GM12801 (cell line): ENCODE measurements around the gene DENND4C.

Experiments used
- TF ChIP-seq, protein P1 (sequence below): IDR thresholded peaks from one replicate; pipeline ENCODE4 v1.5.1; 2011; ENCODE audit warnings: control low read depth; ENCODE audit not compliant: insufficient read length; ENCODE audit errors: extremely low read depth

Gene DENND4C

DNA sequence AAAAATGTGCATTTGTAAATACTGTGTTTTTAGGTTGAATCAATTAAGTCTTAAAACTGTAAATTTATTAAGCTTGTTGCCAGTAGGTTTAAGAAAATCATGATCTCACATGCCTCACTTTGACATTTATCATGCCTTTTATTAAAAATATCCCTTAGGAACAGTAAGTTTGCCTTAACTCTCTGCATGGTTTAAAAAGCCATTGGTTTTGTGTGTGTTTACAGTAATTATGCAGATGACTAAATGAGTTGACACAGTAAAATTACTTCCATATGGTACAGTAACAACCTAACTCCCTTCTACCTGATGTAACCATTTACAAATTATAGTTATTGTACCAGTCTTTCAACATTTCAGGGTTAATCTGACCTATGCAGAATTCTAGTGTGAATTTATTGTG lies 143.0 kb downstream of the DENND4C start:
- TF ChIP-seq, protein P1, sequence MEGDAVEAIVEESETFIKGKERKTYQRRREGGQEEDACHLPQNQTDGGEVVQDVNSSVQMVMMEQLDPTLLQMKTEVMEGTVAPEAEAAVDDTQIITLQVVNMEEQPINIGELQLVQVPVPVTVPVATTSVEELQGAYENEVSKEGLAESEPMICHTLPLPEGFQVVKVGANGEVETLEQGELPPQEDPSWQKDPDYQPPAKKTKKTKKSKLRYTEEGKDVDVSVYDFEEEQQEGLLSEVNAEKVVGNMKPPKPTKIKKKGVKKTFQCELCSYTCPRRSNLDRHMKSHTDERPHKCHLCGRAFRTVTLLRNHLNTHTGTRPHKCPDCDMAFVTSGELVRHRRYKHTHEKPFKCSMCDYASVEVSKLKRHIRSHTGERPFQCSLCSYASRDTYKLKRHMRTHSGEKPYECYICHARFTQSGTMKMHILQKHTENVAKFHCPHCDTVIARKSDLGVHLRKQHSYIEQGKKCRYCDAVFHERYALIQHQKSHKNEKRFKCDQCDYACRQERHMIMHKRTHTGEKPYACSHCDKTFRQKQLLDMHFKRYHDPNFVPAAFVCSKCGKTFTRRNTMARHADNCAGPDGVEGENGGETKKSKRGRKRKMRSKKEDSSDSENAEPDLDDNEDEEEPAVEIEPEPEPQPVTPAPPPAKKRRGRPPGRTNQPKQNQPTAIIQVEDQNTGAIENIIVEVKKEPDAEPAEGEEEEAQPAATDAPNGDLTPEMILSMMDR: no peak

DNA sequence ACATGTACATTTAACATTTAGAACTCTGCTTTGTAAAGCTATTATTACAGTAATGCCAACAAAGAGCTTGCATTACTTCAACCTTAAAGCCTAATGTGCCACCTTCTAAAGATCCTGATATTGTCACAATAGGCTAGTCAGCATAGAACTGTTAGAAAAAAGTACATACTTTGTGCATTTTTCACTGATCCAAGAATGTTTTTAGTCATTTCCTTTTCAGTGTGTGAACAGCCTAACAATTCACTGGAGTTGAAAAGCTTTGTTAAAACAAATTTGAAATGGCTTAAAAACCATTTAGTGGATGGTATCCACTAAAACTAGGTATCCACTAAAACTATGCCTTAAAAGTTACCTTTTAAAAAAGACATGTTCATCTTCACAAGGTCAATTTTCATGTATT lies 145.0 kb downstream of the DENND4C start:
- TF ChIP-seq, protein P1: no peak

- TF ChIP-seq, protein P1: no peak
Observed at GRCh38 chr9:19376931-19377330, 146.4 kb downstream of the DENND4C start.

GRCh38 chr9:19378164-19378563 lies 147.7 kb downstream of the DENND4C start:
- TF ChIP-seq, protein P1: no peak

DNA sequence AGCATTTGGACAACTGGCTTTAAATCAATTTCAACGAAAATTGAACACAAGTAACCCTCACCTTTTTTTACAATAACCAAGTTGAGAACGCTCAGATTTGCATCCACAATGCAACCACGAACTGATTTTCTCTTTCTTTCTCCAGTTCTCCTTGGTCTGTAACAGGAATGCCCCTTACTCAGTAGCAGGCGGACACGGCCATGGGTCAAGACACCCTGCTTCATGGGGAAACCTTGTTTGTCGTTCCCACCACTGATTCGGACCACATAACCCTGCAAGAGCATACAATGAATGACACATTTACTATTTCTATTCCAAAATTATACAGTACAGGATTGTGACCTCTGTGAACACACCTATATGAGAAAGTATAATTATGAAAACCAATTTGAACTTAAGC lies 148.2 kb downstream of the DENND4C start:
- TF ChIP-seq, protein P1: no peak

DNA sequence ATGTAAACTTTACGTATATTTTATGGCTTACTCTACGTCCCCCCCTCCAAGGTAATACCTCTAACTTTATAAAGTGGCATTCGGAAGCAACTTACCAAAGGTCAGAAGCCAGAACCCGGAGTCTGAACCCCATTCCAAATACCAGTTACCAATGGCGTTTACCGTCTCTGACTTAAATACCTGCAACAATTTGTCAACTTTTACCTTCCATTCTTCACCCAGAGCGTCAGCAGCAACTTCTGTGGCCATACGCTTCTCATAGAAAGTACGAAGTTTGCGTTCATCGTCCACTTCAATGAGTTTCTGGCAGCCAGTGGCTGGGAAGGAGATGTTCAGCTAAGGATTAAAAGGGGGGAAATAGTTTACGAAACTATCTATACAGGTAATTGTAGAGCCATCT lies 148.8 kb downstream of the DENND4C start:
- TF ChIP-seq, protein P1: no peak

GRCh38 chr9:19379697-19380046 lies 149.2 kb downstream of the DENND4C start:
- TF ChIP-seq, protein P1: no peak

DNA sequence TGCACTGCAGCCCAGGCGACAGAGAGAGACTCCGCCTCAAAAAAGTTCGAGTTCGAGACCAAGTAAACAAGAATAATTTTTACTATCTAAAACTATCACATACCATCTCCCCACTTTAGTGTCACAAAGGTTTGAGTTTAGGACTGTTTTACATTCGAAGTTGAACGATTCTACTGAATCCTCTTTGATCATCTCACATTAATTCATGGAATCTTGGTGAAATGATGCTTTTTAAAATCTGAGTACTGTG lies 150.3 kb downstream of the DENND4C start:
- TF ChIP-seq, protein P1: no peak
